ENCODE measurements around the gene ANKRD31.

DNA sequence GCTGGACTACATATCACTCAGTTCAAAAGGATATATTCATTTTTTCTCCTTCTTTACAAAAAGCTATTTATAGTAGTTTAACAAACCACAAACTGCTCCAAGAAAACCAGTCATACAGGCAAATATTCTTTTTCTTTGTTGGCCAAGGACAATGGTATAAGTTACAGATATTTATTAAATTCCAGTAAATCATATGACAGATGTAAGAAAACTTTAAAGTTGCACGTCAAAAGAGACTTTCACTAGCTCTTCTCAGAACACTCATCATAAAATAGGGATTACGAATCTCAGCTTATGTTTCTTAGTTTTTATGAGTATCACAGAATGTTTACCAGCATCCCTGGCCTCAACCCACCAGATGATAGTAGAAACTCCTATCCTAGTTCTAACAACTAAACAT is 67.2 kb downstream of the ANKRD31 start:
- no peak for TF ChIP-seq CTCF (conservative IDR thresholded peaks at IDR 0.05; ENCODE audit: low read length)
- TF ChIP-seq EZH2phosphoT487 (IDR thresholded peaks at IDR 0.05; ENCODE audit: borderline replicate concordance), result no peak
